Measurements from ENCODE around the gene MXRA8. TPM values are rescaled to one million over a fixed set of nuclear protein-coding genes. Genes with fewer than 3 reads are reported as not detected.

The MXRA8 gene
- total RNA-seq, 2 experiments from 2014 or later, result 0.92 to 0.98 TPM

DNA sequence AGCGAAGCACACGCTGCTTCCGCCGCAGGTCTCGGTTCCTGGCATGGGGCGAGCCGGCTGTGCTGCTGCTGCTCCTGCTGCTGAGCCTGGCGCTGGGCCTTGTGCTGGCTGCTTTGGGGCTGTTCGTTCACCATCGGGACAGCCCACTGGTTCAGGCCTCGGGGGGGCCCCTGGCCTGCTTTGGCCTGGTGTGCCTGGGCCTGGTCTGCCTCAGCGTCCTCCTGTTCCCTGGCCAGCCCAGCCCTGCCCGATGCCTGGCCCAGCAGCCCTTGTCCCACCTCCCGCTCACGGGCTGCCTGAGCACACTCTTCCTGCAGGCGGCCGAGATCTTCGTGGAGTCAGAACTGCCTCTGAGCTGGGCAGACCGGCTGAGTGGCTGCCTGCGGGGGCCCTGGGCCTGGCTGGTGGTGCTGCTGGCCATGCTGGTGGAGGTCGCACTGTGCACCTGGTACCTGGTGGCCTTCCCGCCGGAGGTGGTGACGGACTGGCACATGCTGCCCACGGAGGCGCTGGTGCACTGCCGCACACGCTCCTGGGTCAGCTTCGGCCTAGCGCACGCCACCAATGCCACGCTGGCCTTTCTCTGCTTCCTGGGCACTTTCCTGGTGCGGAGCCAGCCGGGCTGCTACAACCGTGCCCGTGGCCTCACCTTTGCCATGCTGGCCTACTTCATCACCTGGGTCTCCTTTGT lies 24.7 kb downstream of the MXRA8 start:
- peaks cover 1% of the 10 kb centered on the region for H3K36me3 Mint-ChIP-seq (ENCODE audit: low read depth)
- ATAC-seq, result no peak
- no peak for DNase-seq
- CTCF ChIA-PET, result no interaction called here
- H3K4me3 Mint-ChIP-seq, result no peak overlapping the region
- POLR2A ChIA-PET, result interaction anchor here (2.9 kb wide), 1 partner anchor 8 kb away, joined by 10 read pairs; no protein-coding TSS in a partner anchor
- TF ChIP-seq, protein P1, sequence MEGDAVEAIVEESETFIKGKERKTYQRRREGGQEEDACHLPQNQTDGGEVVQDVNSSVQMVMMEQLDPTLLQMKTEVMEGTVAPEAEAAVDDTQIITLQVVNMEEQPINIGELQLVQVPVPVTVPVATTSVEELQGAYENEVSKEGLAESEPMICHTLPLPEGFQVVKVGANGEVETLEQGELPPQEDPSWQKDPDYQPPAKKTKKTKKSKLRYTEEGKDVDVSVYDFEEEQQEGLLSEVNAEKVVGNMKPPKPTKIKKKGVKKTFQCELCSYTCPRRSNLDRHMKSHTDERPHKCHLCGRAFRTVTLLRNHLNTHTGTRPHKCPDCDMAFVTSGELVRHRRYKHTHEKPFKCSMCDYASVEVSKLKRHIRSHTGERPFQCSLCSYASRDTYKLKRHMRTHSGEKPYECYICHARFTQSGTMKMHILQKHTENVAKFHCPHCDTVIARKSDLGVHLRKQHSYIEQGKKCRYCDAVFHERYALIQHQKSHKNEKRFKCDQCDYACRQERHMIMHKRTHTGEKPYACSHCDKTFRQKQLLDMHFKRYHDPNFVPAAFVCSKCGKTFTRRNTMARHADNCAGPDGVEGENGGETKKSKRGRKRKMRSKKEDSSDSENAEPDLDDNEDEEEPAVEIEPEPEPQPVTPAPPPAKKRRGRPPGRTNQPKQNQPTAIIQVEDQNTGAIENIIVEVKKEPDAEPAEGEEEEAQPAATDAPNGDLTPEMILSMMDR (IDR thresholded peaks at IDR 0.05), result no peak
- no peaks in the 10 kb centered on the region for H3K27me3 Mint-ChIP-seq
- H3K4me1 Mint-ChIP-seq (ENCODE audit: low read depth), result no peaks in the 10 kb centered on the region
- no peaks in the 10 kb centered on the region for H3K9me3 Mint-ChIP-seq
- intact Hi-C loops (cut with micrococcal nuclease), result no loop called here
- H3K27ac Mint-ChIP-seq, result no peak overlapping the region

DNA sequence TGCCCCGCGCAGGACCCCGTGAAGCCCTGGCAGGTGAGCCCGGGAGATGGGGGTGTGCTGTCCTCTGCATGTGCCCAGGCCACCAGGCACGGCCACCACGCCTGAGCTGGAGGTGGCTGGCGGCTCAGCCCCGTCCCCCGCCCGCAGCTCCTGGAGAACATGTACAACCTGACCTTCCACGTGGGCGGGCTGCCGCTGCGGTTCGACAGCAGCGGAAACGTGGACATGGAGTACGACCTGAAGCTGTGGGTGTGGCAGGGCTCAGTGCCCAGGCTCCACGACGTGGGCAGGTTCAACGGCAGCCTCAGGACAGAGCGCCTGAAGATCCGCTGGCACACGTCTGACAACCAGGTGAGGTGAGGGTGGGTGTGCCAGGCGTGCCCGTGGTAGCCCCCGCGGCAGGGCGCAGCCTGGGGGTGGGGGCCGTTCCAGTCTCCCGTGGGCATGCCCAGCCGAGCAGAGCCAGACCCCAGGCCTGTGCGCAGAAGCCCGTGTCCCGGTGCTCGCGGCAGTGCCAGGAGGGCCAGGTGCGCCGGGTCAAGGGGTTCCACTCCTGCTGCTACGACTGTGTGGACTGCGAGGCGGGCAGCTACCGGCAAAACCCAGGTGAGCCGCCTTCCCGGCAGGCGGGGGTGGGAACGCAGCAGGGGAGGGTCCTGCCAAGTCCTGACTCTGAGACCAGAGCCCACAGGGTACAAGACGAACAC lies 25.4 kb downstream of the MXRA8 start:
- H3K27ac Mint-ChIP-seq, result no peak overlapping the region
- DNase-seq, result no peak
- H3K9me3 Mint-ChIP-seq, result no peaks in the 10 kb centered on the region
- H3K36me3 Mint-ChIP-seq (ENCODE audit: low read depth), result peaks cover 1% of the 10 kb centered on the region
- H3K27me3 Mint-ChIP-seq, result no peaks in the 10 kb centered on the region
- TF ChIP-seq, protein P1 (IDR thresholded peaks at IDR 0.05), result no peak
- ATAC-seq, result no peak
- H3K4me3 Mint-ChIP-seq, result no peak overlapping the region
- POLR2A ChIA-PET, result no interaction called here
- intact Hi-C loops (cut with micrococcal nuclease), result no loop called here
- CTCF ChIA-PET, result no interaction called here
- no peaks in the 10 kb centered on the region for H3K4me1 Mint-ChIP-seq (ENCODE audit: low read depth)

DNA sequence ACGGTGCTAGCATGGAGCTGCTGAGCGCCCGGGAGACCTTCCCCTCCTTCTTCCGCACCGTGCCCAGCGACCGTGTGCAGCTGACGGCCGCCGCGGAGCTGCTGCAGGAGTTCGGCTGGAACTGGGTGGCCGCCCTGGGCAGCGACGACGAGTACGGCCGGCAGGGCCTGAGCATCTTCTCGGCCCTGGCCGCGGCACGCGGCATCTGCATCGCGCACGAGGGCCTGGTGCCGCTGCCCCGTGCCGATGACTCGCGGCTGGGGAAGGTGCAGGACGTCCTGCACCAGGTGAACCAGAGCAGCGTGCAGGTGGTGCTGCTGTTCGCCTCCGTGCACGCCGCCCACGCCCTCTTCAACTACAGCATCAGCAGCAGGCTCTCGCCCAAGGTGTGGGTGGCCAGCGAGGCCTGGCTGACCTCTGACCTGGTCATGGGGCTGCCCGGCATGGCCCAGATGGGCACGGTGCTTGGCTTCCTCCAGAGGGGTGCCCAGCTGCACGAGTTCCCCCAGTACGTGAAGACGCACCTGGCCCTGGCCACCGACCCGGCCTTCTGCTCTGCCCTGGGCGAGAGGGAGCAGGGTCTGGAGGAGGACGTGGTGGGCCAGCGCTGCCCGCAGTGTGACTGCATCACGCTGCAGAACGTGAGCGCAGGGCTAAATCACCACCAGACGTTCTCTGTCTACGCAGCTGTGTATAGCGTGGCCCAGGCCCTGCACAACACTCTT lies 26.2 kb downstream of the MXRA8 start:
- H3K27ac Mint-ChIP-seq, result no peak overlapping the region
- H3K27me3 Mint-ChIP-seq, result no peaks in the 10 kb centered on the region
- DNase-seq (no peak), ATAC-seq (no peak)
- TF ChIP-seq, protein P1 (IDR thresholded peaks at IDR 0.05), result no peak
- H3K36me3 Mint-ChIP-seq (ENCODE audit: low read depth), result no peaks in the 10 kb centered on the region
- H3K4me1 Mint-ChIP-seq (ENCODE audit: low read depth), result no peaks in the 10 kb centered on the region
- ChIA-PET POLR2A (no interaction called here), CTCF (no interaction called here)
- intact Hi-C loops (cut with micrococcal nuclease), result no loop called here
- H3K9me3 Mint-ChIP-seq, result no peaks in the 10 kb centered on the region
- no peak overlapping the region for H3K4me3 Mint-ChIP-seq

DNA sequence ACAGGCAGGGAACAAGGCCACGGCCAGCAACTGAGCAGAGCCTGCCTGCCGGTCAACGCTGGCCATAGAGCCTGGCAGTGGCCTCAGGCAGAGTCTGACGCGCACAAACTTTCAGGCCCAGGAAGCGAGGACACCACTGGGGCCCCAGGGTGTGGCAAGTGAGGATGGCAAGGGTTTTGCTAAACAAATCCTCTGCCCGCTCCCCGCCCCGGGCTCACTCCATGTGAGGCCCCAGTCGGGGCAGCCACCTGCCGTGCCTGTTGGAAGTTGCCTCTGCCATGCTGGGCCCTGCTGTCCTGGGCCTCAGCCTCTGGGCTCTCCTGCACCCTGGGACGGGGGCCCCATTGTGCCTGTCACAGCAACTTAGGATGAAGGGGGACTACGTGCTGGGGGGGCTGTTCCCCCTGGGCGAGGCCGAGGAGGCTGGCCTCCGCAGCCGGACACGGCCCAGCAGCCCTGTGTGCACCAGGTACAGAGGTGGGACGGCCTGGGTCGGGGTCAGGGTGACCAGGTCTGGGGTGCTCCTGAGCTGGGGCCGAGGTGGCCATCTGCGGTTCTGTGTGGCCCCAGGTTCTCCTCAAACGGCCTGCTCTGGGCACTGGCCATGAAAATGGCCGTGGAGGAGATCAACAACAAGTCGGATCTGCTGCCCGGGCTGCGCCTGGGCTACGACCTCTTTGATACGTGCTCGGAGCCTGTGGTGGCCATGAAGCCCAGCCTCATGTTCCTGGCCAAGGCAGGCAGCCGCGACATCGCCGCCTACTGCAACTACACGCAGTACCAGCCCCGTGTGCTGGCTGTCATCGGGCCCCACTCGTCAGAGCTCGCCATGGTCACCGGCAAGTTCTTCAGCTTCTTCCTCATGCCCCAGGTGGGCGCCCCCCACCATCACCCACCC lies 27.0 kb downstream of the MXRA8 start, which contains the start of gene TAS1R3:
Gene TAS1R3, plus strand, starts transcription at position 213 of the 898 bp plus-strand sequence. Its CDS starts 66 bp downstream, at position 279.
- ATAC-seq, result no peak

More for the DNA sequence above, 27.0 kb downstream of the MXRA8 start, which contains the start of gene TAS1R3:
- no peak within 1 kb of the TSS for H3K4me3 Mint-ChIP-seq
- H3K4me1 Mint-ChIP-seq (ENCODE audit: low read depth), result peaks cover under 1% of the 10 kb centered on the region
- POLR2A ChIA-PET, result interaction anchor here (0.9 to 1.6 kb wide), 3 partner anchors 17 to 22 kb away, joined by 3 to 4 read pairs (median 3); no protein-coding TSS in a partner anchor
- TF ChIP-seq, protein P1 (IDR thresholded peaks at IDR 0.05), result no peak
- intact Hi-C loops (cut with micrococcal nuclease), result no loop called here
- H3K36me3 Mint-ChIP-seq (ENCODE audit: low read depth), result no peaks in the 10 kb centered on the region
- no peaks in the 10 kb centered on the region for H3K9me3 Mint-ChIP-seq
- no peak for DNase-seq
- no peak within 1 kb of the TSS for H3K27ac Mint-ChIP-seq
- CTCF ChIA-PET, result no interaction called here
- no peaks in the 10 kb centered on the region for H3K27me3 Mint-ChIP-seq
